Stimulated activated CD4-positive, alpha-beta T cell treated with anti-CD3 and anti-CD28 coated beads, Interleukin-2, amount 100 ng/mL, for 24 hours (primary cell): ENCODE results near the gene CHST8.
A peak's percentile ranks its signal among the peaks of the same experiment; 100 is the strongest.

ENCODE experiments used
- DNase-seq, 2 donors: peaks; one replicate each; pipeline ENCODE4 v3.0.0-alpha.2; 2020

Gene CHST8

GRCh38 chr19:33618884-33619283 is 2.9 kb upstream of the CHST8 start:
- no peak for DNase-seq

- DNase-seq = no peak
Measured at GRCh38 chr19:33620611-33621010, 1.1 kb upstream of the CHST8 start.

GRCh38 chr19:33621065-33621785 is 528 bp upstream of the CHST8 start:
- DNase-seq = no peak

GRCh38 chr19:33622505-33622808 is 704 bp downstream of the CHST8 start:
- DNase-seq = no peak

- peak in 1 of 2 donors; percentile 4 for DNase-seq
Measured at GRCh38 chr19:33622809-33623511, 1.2 kb downstream of the CHST8 start.

- no peak for DNase-seq
Measured at GRCh38 chr19:33624586-33624985, 2.8 kb downstream of the CHST8 start.

GRCh38 chr19:33627526-33627925 is 5.8 kb downstream of the CHST8 start:
- DNase-seq = no peak

- DNase-seq = no peak
Measured at GRCh38 chr19:33627962-33628839, 6.4 kb downstream of the CHST8 start.

GRCh38 chr19:33628921-33629825 is 7.4 kb downstream of the CHST8 start:
- DNase-seq = no peak

GRCh38 chr19:33629826-33630375 is 8.1 kb downstream of the CHST8 start:
- DNase-seq = no peak

- DNase-seq = no peak
Measured at GRCh38 chr19:33630880-33631608, 9.3 kb downstream of the CHST8 start.

- no peak for DNase-seq
Measured at GRCh38 chr19:33631609-33631973, 9.8 kb downstream of the CHST8 start.

- DNase-seq = no peak
Measured at GRCh38 chr19:33634361-33635091, 12.8 kb downstream of the CHST8 start.

GRCh38 chr19:33638167-33639034 is 16.6 kb downstream of the CHST8 start:
- no peak for DNase-seq

- no peak for DNase-seq
Measured at GRCh38 chr19:33639035-33639681, 17.4 kb downstream of the CHST8 start.

- no peak for DNase-seq
Measured at GRCh38 chr19:33640773-33641172, 19.0 kb downstream of the CHST8 start.

- no peak for DNase-seq
Measured at GRCh38 chr19:33641261-33641660, 19.5 kb downstream of the CHST8 start.

- DNase-seq = no peak
Measured at GRCh38 chr19:33641956-33642498, 20.3 kb downstream of the CHST8 start.

GRCh38 chr19:33644284-33644836 is 22.6 kb downstream of the CHST8 start:
- DNase-seq = no peak
